HCT116 (cell line): Measurements from ENCODE around the gene THNSL1. TPM values are rescaled to one million over a fixed set of nuclear protein-coding genes. Genes with fewer than 3 reads are reported as not detected.

Source experiments
- ATAC-seq: fragments of 200-7000 bp; cut with Tn5 transposase; 2 replicates; pipeline ENCODE4 v1.9.1; 2020; ENCODE audit warnings: mild to moderate bottlenecking, moderate library complexity
- BruUV-seq: library from RNA; stranded (reverse); fragments of 400-500 nt; replicated peaks from 2 replicates; lab custom pipeline; 2021; lab: Mats Ljungman, UMichigan
- CTCF ChIA-PET: fragments of 300-600 bp; sonication (Branson Sonifier 250); formaldehyde crosslinking; loops from one replicate; lab custom pipeline; 2021; ENCODE audit warnings: antibody characterized with exemption; lab: Charles Lee
- POLR2A ChIA-PET: fragments of 300-600, 350-600 bp; sonication (Branson Sonifier 250); formaldehyde crosslinking; loops from one replicate; lab custom pipeline; 2021; ENCODE audit warnings: antibody characterized with exemption; lab: Charles Lee
- RAD21 ChIA-PET, 2 experiments: fragments of 300-600 bp; sonication (Branson Sonifier 250); formaldehyde crosslinking; loops; one replicate each; lab custom pipeline; 2023; ENCODE audit warnings: low total read pairs in 2 of 2; ENCODE audit not compliant: uncharacterized antibody in 2 of 2, unreplicated experiment in 2 of 2, low non-redundant PET in 1 of 2; lab: Charles Lee
- DNase-seq: peaks from one replicate; pipeline ENCODE4 v3.0.0-alpha.2; 2010; ENCODE audit warnings: low read depth, low spot score
- H2AFZ ChIP-seq: fragments of 200-600 bp; shearing (Covaris generic), sonication (generic); 2 replicates; pipeline ENCODE4 v1.6.1; 2017; ENCODE audit warnings: low read depth, mixed run types, mixed read lengths, antibody characterized with exemption, low read length; ENCODE audit not compliant: poor library complexity, severe bottlenecking
- H3K27ac ChIP-seq: 2 replicates; pipeline ENCODE4 v1.5.1; 2012; ENCODE audit warnings: low read depth, low read length
- H3K27me3 ChIP-seq: fragments of 200-600 bp; sonication (generic); 2 replicates; pipeline ENCODE4 v1.6.1; 2016; ENCODE audit warnings: mixed run types, low read length, mixed read lengths; ENCODE audit not compliant: insufficient read depth
- H3K36me3 ChIP-seq, 2 experiments: fragments of 200-500 bp in 1 of 2; fragments of 200-600 bp in 1 of 2; sonication (Bioruptor generic) in 1 of 2; sonication (generic) in 1 of 2; 2 replicates each; pipeline versions ENCODE4 v1.5.1 to v1.6.1; 2014 to 2016; ENCODE audit warnings: low read length in 2 of 2, inconsistent platforms in 1 of 2, mixed read lengths in 1 of 2, mixed run types in 1 of 2; ENCODE audit not compliant: insufficient read depth in 2 of 2, control insufficient read depth in 1 of 2
- H3K4me1 ChIP-seq, 2 experiments: fragments of 200-600 bp in 1 of 2; sonication (generic) in 1 of 2; 2 replicates each; pipeline versions ENCODE4 v1.5.1 to v1.6.1; 2012 to 2017; ENCODE audit warnings: low read length in 2 of 2, inconsistent platforms in 1 of 2, mild to moderate bottlenecking in 1 of 2, mixed read lengths in 1 of 2, mixed run types in 1 of 2, moderate library complexity in 1 of 2; ENCODE audit not compliant: insufficient read depth in 2 of 2, control insufficient read depth in 1 of 2
- H3K4me2 ChIP-seq: fragments of 200-600 bp; sonication (generic); 2 replicates; pipeline ENCODE4 v1.6.1; 2017; ENCODE audit warnings: mixed run types, low read length, mixed read lengths
- H3K4me3 ChIP-seq, 2 experiments: fragments of 200-600 bp in 1 of 2; sonication (generic) in 1 of 2; replicated peaks in 1 of 2; 2 replicates each; pipeline ENCODE4 v1.5.1; 2011 to 2016; ENCODE audit warnings: low read length in 2 of 2, control low read depth in 1 of 2, low read depth in 1 of 2, mild to moderate bottlenecking in 1 of 2, mixed read lengths in 1 of 2, mixed run types in 1 of 2
- H3K79me2 ChIP-seq: fragments of 200-600 bp; sonication (generic); 2 replicates; pipeline ENCODE4 v1.6.1; 2017; ENCODE audit warnings: mild to moderate bottlenecking, mixed run types, low read length, moderate library complexity, mixed read lengths; ENCODE audit not compliant: insufficient read depth
- H3K9ac ChIP-seq: fragments of 200-600 bp; sonication (generic); 2 replicates; pipeline ENCODE4 v1.6.1; 2016; ENCODE audit warnings: low read length, mixed read lengths
- H3K9me2 ChIP-seq: fragments of 200-600 bp; sonication (generic), shearing (Covaris generic); 2 replicates; pipeline ENCODE4 v1.6.1; 2017; ENCODE audit warnings: mixed run types, mild to moderate bottlenecking, moderate library complexity; ENCODE audit not compliant: insufficient read depth
- H3K9me3 ChIP-seq, 2 experiments: fragments of 200-500 bp in 1 of 2; fragments of 200-600 bp in 1 of 2; sonication (Bioruptor generic) in 1 of 2; sonication (generic) in 1 of 2; 2 replicates each; pipeline ENCODE4 v1.6.1; 2014 to 2017; ENCODE audit warnings: low read length in 2 of 2, mixed read lengths in 2 of 2, inconsistent platforms in 1 of 2, low read depth in 1 of 2, mild to moderate bottlenecking in 1 of 2, mixed run types in 1 of 2, moderate library complexity in 1 of 2; ENCODE audit not compliant: control insufficient read depth in 1 of 2, insufficient read depth in 1 of 2
- H4K20me1 ChIP-seq: fragments of 200-600 bp; sonication (generic), shearing (Covaris generic); 2 replicates; pipeline ENCODE4 v1.6.1; 2017; ENCODE audit warnings: mixed run types, mild to moderate bottlenecking, moderate library complexity; ENCODE audit not compliant: insufficient read depth
- CBX3 ChIP-seq: IDR thresholded peaks from 2 replicates; pipeline ENCODE4 v1.6.1; 2012; ENCODE audit warnings: low read depth
- CEBPB ChIP-seq: IDR thresholded peaks from 2 replicates; pipeline ENCODE4 v1.6.1; 2012; ENCODE audit warnings: low read depth
- EGR1 ChIP-seq: IDR thresholded peaks from 2 replicates; pipeline ENCODE4 v1.6.1; 2012; ENCODE audit warnings: low read depth
- ELF1 ChIP-seq: IDR thresholded peaks from 2 replicates; pipeline ENCODE4 v1.6.1; 2012; ENCODE audit warnings: low read depth, borderline replicate concordance
- EZH2 ChIP-seq: fragments of 200-600 bp; sonication (generic); IDR thresholded peaks from 2 replicates; pipeline ENCODE4 v1.6.1; 2017; ENCODE audit warnings: antibody characterized with exemption, mixed run types
- FOSL1 ChIP-seq: IDR thresholded peaks from 2 replicates; pipeline ENCODE4 v1.6.1; 2012; ENCODE audit warnings: low read depth
- JUND ChIP-seq: IDR thresholded peaks from 2 replicates; pipeline ENCODE4 v1.6.1; 2012
- POLR2A ChIP-seq: IDR thresholded peaks from 2 replicates; pipeline ENCODE4 v1.7.0; 2011; ENCODE audit warnings: borderline replicate concordance; ENCODE audit not compliant: insufficient read depth, insufficient read length; ENCODE audit errors: extremely low read depth
- POLR2AphosphoS5 ChIP-seq: IDR thresholded peaks from 2 replicates; pipeline ENCODE4 v1.6.1; 2011; ENCODE audit warnings: mild to moderate bottlenecking, low read depth, low read length, moderate library complexity
- SIN3A ChIP-seq: IDR thresholded peaks from 2 replicates; pipeline ENCODE4 v1.6.1; 2012; ENCODE audit warnings: low read depth
- SP1 ChIP-seq: IDR thresholded peaks from 2 replicates; pipeline ENCODE4 v1.6.1; 2012; ENCODE audit warnings: low read depth
- TCF7L2 ChIP-seq: IDR thresholded peaks from 2 replicates; pipeline ENCODE4 v1.7.0; 2011; ENCODE audit warnings: borderline replicate concordance, inconsistent platforms; ENCODE audit not compliant: insufficient read depth, insufficient read length; ENCODE audit errors: extremely low read depth
- YY1 ChIP-seq: IDR thresholded peaks from 2 replicates; pipeline ENCODE4 v1.6.1; 2011; ENCODE audit warnings: low read length, low read depth, moderate library complexity, mild to moderate bottlenecking; ENCODE audit not compliant: insufficient replicate concordance; ENCODE audit errors: extremely low read depth
- ZNF274 ChIP-seq: fragments of 200-500 bp; sonication (Bioruptor generic); IDR thresholded peaks from 2 replicates; pipeline ENCODE4 v1.6.1; 2014; ENCODE audit warnings: mild to moderate bottlenecking, low read depth, low read length, inconsistent platforms
- intact Hi-C: fragments of 100-400 bp; cut with micrococcal nuclease; formaldehyde crosslinking; loops from 2 replicates; pipeline ENCODE4 v1.10.0; 2022
- total RNA-seq: library from RNA; stranded (reverse); gene quantifications from one replicate; pipeline ENCODE4 v1.2.1, GENCODE V29; 2021; ENCODE audit not compliant: unreplicated experiment
- TF ChIP-seq, protein P1 (sequence below): IDR thresholded peaks from 2 replicates; pipeline ENCODE4 v1.6.1; 2012; ENCODE audit warnings: low read depth
- TF ChIP-seq, protein P2 (sequence below): IDR thresholded peaks from 2 replicates; pipeline ENCODE4 v1.6.1; 2011; ENCODE audit warnings: mild to moderate bottlenecking, low read length, moderate library complexity; ENCODE audit not compliant: insufficient replicate concordance; ENCODE audit errors: extremely low read depth
- TF ChIP-seq, protein P3 (sequence below): IDR thresholded peaks from 2 replicates; pipeline ENCODE4 v1.6.1; 2012

THNSL1 gene
- total RNA-seq, 1 experiment from 2014 or later = 7.7 TPM

DNA sequence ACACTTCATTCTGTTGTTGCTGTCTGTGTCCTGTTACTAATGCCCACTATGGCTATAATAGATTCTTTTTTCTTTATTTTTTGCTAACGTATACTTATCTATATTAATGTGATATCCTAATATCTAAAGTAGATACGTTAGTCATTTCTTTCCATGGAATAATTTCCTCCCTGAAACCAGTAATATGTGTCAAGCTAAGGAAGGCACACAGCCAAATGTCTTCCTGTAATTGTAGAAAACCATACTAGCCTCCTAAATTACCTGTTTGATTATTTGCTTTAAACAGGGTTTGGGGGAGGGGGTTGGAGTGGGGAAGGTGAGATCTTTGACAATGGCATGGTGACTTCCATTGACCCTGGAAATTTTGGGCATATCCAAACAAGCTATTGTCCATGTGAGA is 56.4 kb downstream of the THNSL1 start (continued):
- TF ChIP-seq JUND (no peak), POLR2A (no peak)

DNA sequence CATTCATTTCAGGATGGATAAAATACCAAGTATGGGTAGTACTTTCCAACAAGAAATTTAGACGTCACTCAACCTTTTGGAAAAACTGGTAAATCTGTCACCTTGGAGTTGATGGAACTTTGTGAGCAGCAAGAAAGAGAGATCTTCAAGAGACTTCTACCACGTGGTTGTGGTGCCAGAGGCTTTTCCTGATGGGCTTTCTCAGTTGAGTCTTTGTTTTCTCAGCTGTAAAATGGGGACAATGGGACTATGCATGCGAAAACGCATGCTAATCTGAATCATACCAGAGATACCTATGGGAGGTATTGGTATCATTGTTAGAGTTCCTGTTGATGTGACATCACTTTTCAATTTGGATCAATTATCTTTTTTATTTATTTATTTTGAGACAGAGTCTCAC is 59.4 kb downstream of the THNSL1 start:
- Histone ChIP-seq H3K27ac (no peak overlapping the region), H3K9ac (no peak overlapping the region), H3K4me3 (no peak overlapping the region), H3K4me1 (peaks cover 0 to 3% of the 10 kb centered on the region in 2 experiments; a peak in 2 of 4 replicates), H3K27me3 (no peaks in the 10 kb centered on the region), H2AFZ (no peak overlapping the region), H3K79me2 (no peaks in the 10 kb centered on the region), H3K9me3 (no peaks in the 10 kb centered on the region), H3K4me2 (no peak overlapping the region)
- no TSS peak for BruUV-seq
- no peak for DNase-seq
- intact Hi-C loops = no loop called here
- ATAC-seq = no peak
- POLR2A ChIA-PET = no interaction called here
- TF ChIP-seq SIN3A = no peak
- no peak for TF ChIP-seq ELF1
- no peak for TF ChIP-seq SP1
- TF ChIP-seq YY1 = no peak
- TF ChIP-seq CEBPB = no peak
- no peak for TF ChIP-seq FOSL1
- TF ChIP-seq, protein P1, sequence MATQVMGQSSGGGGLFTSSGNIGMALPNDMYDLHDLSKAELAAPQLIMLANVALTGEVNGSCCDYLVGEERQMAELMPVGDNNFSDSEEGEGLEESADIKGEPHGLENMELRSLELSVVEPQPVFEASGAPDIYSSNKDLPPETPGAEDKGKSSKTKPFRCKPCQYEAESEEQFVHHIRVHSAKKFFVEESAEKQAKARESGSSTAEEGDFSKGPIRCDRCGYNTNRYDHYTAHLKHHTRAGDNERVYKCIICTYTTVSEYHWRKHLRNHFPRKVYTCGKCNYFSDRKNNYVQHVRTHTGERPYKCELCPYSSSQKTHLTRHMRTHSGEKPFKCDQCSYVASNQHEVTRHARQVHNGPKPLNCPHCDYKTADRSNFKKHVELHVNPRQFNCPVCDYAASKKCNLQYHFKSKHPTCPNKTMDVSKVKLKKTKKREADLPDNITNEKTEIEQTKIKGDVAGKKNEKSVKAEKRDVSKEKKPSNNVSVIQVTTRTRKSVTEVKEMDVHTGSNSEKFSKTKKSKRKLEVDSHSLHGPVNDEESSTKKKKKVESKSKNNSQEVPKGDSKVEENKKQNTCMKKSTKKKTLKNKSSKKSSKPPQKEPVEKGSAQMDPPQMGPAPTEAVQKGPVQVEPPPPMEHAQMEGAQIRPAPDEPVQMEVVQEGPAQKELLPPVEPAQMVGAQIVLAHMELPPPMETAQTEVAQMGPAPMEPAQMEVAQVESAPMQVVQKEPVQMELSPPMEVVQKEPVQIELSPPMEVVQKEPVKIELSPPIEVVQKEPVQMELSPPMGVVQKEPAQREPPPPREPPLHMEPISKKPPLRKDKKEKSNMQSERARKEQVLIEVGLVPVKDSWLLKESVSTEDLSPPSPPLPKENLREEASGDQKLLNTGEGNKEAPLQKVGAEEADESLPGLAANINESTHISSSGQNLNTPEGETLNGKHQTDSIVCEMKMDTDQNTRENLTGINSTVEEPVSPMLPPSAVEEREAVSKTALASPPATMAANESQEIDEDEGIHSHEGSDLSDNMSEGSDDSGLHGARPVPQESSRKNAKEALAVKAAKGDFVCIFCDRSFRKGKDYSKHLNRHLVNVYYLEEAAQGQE = no peak
- no peak for TF ChIP-seq POLR2A
- TF ChIP-seq ZNF274 = no peak
- TF ChIP-seq, protein P2, sequence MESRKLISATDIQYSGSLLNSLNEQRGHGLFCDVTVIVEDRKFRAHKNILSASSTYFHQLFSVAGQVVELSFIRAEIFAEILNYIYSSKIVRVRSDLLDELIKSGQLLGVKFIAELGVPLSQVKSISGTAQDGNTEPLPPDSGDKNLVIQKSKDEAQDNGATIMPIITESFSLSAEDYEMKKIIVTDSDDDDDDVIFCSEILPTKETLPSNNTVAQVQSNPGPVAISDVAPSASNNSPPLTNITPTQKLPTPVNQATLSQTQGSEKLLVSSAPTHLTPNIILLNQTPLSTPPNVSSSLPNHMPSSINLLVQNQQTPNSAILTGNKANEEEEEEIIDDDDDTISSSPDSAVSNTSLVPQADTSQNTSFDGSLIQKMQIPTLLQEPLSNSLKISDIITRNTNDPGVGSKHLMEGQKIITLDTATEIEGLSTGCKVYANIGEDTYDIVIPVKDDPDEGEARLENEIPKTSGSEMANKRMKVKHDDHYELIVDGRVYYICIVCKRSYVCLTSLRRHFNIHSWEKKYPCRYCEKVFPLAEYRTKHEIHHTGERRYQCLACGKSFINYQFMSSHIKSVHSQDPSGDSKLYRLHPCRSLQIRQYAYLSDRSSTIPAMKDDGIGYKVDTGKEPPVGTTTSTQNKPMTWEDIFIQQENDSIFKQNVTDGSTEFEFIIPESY = no peak
- TF ChIP-seq POLR2AphosphoS5 = no peak
- TF ChIP-seq EZH2 = no peak
- no peak for TF ChIP-seq EGR1
- no peak for TF ChIP-seq TCF7L2
- TF ChIP-seq, protein P3, sequence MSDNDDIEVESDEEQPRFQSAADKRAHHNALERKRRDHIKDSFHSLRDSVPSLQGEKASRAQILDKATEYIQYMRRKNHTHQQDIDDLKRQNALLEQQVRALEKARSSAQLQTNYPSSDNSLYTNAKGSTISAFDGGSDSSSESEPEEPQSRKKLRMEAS = no peak
- TF ChIP-seq CBX3 = no peak
- TF ChIP-seq, all 23 proteins: peak for 0
- peaks cover 3% of the 10 kb centered on the region; the same call in 1 of the 2 replicates for H3K9me2 ChIP-seq
- no peaks in the 10 kb centered on the region for H4K20me1 ChIP-seq
- ChIA-PET CTCF (no interaction called here), RAD21 (no interaction called here)
- no peaks in the 10 kb centered on the region for H3K36me3 ChIP-seq
